SK-N-SH (cell line): ENCODE data around the gene SLC50A1. TPM values are rescaled to one million over a fixed set of nuclear protein-coding genes. Genes with fewer than 3 reads are reported as not detected.

ENCODE experiments used
- CTCF ChIA-PET: fragments of 300-600, 350-600 bp; formaldehyde crosslinking; extraction: SDS; loops from one replicate; lab custom pipeline; 2021; lab: Yijun Ruan, JAX
- POLR2A ChIA-PET: fragments of 350-600 bp; sonication (Branson Sonifier 250); formaldehyde crosslinking; extraction: SDS; loops from one replicate; lab custom pipeline; 2020; ENCODE audit warnings: antibody characterized with exemption, inconsistent platforms; lab: Yijun Ruan, JAX
- DNase-seq: peaks from one replicate; pipeline ENCODE4 v3.0.0; 2012
- H2AFZ ChIP-seq: fragments of 200-600 bp; sonication (generic); 2 replicates; pipeline ENCODE4 v1.8.1; 2016; ENCODE audit warnings: antibody characterized with exemption, mild to moderate bottlenecking, low read depth
- H3F3A ChIP-seq: fragments of 200-600 bp; sonication (generic); replicated peaks from 2 replicates; pipeline ENCODE3; 2016; ENCODE audit warnings: antibody characterized with exemption, mild to moderate bottlenecking; ENCODE audit not compliant: insufficient read depth
- H3K27ac ChIP-seq, 2 experiments: fragments of 200-500 bp in 1 of 2; fragments of 200-600 bp in 1 of 2; sonication (Bioruptor generic) in 1 of 2; sonication (generic), shearing (Covaris generic) in 1 of 2; 2 replicates each; pipeline versions ENCODE4 v1.5.1 to v1.6.1; 2014 to 2016; ENCODE audit warnings: low read depth in 2 of 2, inconsistent platforms in 1 of 2, low read length in 1 of 2, mild to moderate bottlenecking in 1 of 2, mixed read lengths in 1 of 2
- H3K27me3 ChIP-seq: fragments of 200-600 bp; sonication (generic), shearing (Covaris generic); 2 replicates; pipeline ENCODE4 v1.6.1; 2016; ENCODE audit warnings: mixed run types; ENCODE audit not compliant: insufficient read depth
- H3K36me3 ChIP-seq, 2 experiments: fragments of 200-500 bp in 1 of 2; fragments of 200-600 bp in 1 of 2; sonication (Bioruptor generic) in 1 of 2; sonication (generic) in 1 of 2; replicated peaks in 1 of 2; 2 replicates each; pipeline versions ENCODE3 to v1.5.1; 2014 to 2016; ENCODE audit warnings: low read length in 1 of 2, mild to moderate bottlenecking in 1 of 2; ENCODE audit not compliant: insufficient read depth in 2 of 2, control insufficient read depth in 1 of 2
- H3K4me1 ChIP-seq, 2 experiments: fragments of 200-500 bp in 1 of 2; fragments of 200-600 bp in 1 of 2; sonication (Bioruptor generic) in 1 of 2; sonication (generic), shearing (Covaris generic) in 1 of 2; 2 replicates each; pipeline versions ENCODE4 v1.5.1 to v1.6.1; 2014 to 2016; ENCODE audit warnings: low read depth in 1 of 2, low read length in 1 of 2, mixed run types in 1 of 2; ENCODE audit not compliant: insufficient read depth in 2 of 2, control insufficient read depth in 1 of 2
- H3K4me2 ChIP-seq: fragments of 200-600 bp; sonication (generic), shearing (Covaris generic); 2 replicates; pipeline ENCODE4 v1.6.1; 2017; ENCODE audit warnings: mixed run types
- H3K4me3 ChIP-seq, 2 experiments: fragments of 200-500 bp in 1 of 2; fragments of 200-600 bp in 1 of 2; sonication (Bioruptor generic) in 1 of 2; sonication (generic), shearing (Covaris generic) in 1 of 2; 2 replicates each; pipeline versions ENCODE4 v1.5.1 to v1.8.1; 2014 to 2016; ENCODE audit warnings: low read depth in 2 of 2, inconsistent platforms in 1 of 2, low read length in 1 of 2, mild to moderate bottlenecking in 1 of 2, mixed read lengths in 1 of 2, moderate library complexity in 1 of 2
- H3K79me2 ChIP-seq: fragments of 200-600 bp; sonication (generic); 2 replicates; pipeline ENCODE4 v1.8.1; 2017; ENCODE audit warnings: mild to moderate bottlenecking; ENCODE audit not compliant: insufficient read depth
- H3K9ac ChIP-seq: fragments of 200-600 bp; sonication (generic); 2 replicates; pipeline ENCODE4 v1.6.1; 2017; ENCODE audit warnings: mixed run types
- H3K9me2 ChIP-seq: fragments of 200-600 bp; sonication (generic); 2 replicates; pipeline ENCODE4 v1.6.1; 2017; ENCODE audit warnings: mixed run types
- H3K9me3 ChIP-seq: fragments of 200-600 bp; sonication (generic); 2 replicates; pipeline ENCODE4 v1.6.1; 2017; ENCODE audit warnings: mixed run types, mild to moderate bottlenecking, moderate library complexity
- H4K20me1 ChIP-seq: fragments of 200-600 bp; sonication (generic); 2 replicates; pipeline ENCODE4 v1.6.1; 2017; ENCODE audit warnings: mild to moderate bottlenecking, mixed run types; ENCODE audit not compliant: insufficient read depth
- CTCF ChIP-seq: fragments of 200-600 bp; sonication (generic); IDR thresholded peaks from 2 replicates; pipeline ENCODE4 v1.6.1; 2017; ENCODE audit warnings: antibody characterized with exemption, mild to moderate bottlenecking, moderate library complexity
- EP300 ChIP-seq, 2 experiments: IDR thresholded peaks; 2 replicates each; pipeline versions ENCODE4 v1.4.0 to v1.6.1; 2012; ENCODE audit warnings: borderline replicate concordance in 1 of 2, low read depth in 1 of 2, low read length in 1 of 2
- EZH2phosphoT487 ChIP-seq: fragments of 200-600 bp; sonication (generic); IDR thresholded peaks from 2 replicates; pipeline ENCODE4 v1.6.1; 2017; ENCODE audit warnings: low read depth, mixed run types, mild to moderate bottlenecking, antibody characterized with exemption, moderate library complexity, borderline replicate concordance
- FOXM1 ChIP-seq: IDR thresholded peaks from 2 replicates; pipeline ENCODE4 v1.4.0; 2012; ENCODE audit warnings: low read depth, mild to moderate bottlenecking
- GABPA ChIP-seq: IDR thresholded peaks from 2 replicates; pipeline ENCODE4 v1.4.0; 2012; ENCODE audit warnings: low read depth, mild to moderate bottlenecking
- GATA2 ChIP-seq: sonication (generic); formaldehyde crosslinking; IDR thresholded peaks from 2 replicates; pipeline ENCODE4 v1.5.0; 2020; ENCODE audit warnings: mild to moderate bottlenecking, missing genetic modification reagents
- MEF2A ChIP-seq: IDR thresholded peaks from 2 replicates; pipeline ENCODE4 v1.4.0; 2012; ENCODE audit warnings: low read depth, borderline replicate concordance
- NRF1 ChIP-seq: IDR thresholded peaks from 2 replicates; pipeline ENCODE4 v1.6.1; 2012; ENCODE audit warnings: low read depth, mild to moderate bottlenecking, low read length
- PBX3 ChIP-seq: IDR thresholded peaks from 2 replicates; pipeline ENCODE4; 2012
- POLR2AphosphoS5 ChIP-seq: IDR thresholded peaks from 2 replicates; pipeline ENCODE4 v1.6.1; 2012; ENCODE audit warnings: low read depth, low read length
- RCOR1 ChIP-seq: fragments of 150-350 bp; IDR thresholded peaks from 2 replicates; pipeline ENCODE4 v1.6.1; 2017; ENCODE audit warnings: antibody characterized with exemption, low read length
- RFX5 ChIP-seq: IDR thresholded peaks from 2 replicates; pipeline ENCODE4 v1.6.1; 2012; ENCODE audit warnings: mild to moderate bottlenecking, improper control_type of control experiment, low read length
- RXRA ChIP-seq: IDR thresholded peaks from 2 replicates; pipeline ENCODE4 v1.4.0; 2012; ENCODE audit warnings: low read depth, mild to moderate bottlenecking, borderline replicate concordance
- USF1 ChIP-seq: IDR thresholded peaks from 2 replicates; pipeline ENCODE4 v1.4.0; 2012; ENCODE audit warnings: low read depth, borderline replicate concordance
- WGBS: methylation state at CpG from one replicate; pipeline ENCODE4 v1.1.6; 2017; ENCODE audit warnings: low lambda C conversion rate; 5-methylcytosine and 5-hydroxymethylcytosine counted together
- polyA plus RNA-seq, 3 experiments: library from polyadenylated mRNA; depleted of rRNA; stranded (reverse); fragments of >200 nt; gene quantifications; 2 replicates each; pipeline ENCODE4 v1.2.3, GENCODE V29; 2012
- TF ChIP-seq, protein P1 (sequence below): fragments of 150-350 bp; IDR thresholded peaks from 2 replicates; pipeline ENCODE4 v1.6.1; 2016; ENCODE audit warnings: mild to moderate bottlenecking, low read depth, low read length
- TF ChIP-seq, protein P2 (sequence below): fragments of 150-350 bp; IDR thresholded peaks from 2 replicates; pipeline ENCODE4 v1.6.1; 2017; ENCODE audit warnings: antibody characterized with exemption, low read length, low read depth, borderline replicate concordance

The SLC50A1 gene
- polyA plus RNA-seq, 1 of the 3 experiments (the other 2 are of a cell fraction) = 58.4 TPM

DNA sequence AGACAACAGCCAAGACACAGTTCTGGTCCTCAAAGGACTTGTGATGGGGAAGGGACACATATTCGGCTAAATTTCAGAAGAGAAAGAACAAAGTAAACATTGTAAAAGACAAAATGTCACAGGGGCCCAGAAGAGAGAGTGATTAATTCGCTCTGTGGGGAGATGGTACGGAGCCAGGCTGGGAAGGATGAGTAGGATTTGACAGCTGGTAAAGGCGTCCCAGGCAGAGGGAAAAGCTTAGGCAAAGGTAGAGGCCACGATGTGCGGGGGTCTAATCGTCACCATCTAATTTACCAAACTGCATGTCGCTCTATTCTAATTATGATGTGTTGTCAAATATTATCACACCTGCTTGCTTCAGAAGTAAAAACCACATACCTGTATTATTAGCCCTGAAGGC, 25.3 kb upstream of the SLC50A1 start:
- CTCF ChIA-PET = interaction anchor here (1.0 to 7.0 kb wide), 2 partner anchors 19 to 84 kb away, joined by 4 to 30 read pairs; no protein-coding TSS in a partner anchor
- Histone ChIP-seq H2AFZ (no peak overlapping the region), H3K4me2 (no peak overlapping the region), H3K79me2 (no peaks in the 10 kb centered on the region), H3K9ac (no peak overlapping the region), H3K9me3 (no peaks in the 10 kb centered on the region), H3K36me3 (no peaks in the 10 kb centered on the region), H3K4me1 (no peaks in the 10 kb centered on the region), H3K4me3 (no peak overlapping the region), H3K27me3 (no peaks in the 10 kb centered on the region; the same call in 1 of the 2 replicates), H4K20me1 (no peaks in the 10 kb centered on the region), H3K27ac (no peak overlapping the region), H3K9me2 (no peaks in the 10 kb centered on the region), H3F3A (no peaks in the 10 kb centered on the region)
- WGBS = 84% methylated on average over 8 of the region's 8 CpGs
- POLR2A ChIA-PET = no interaction called here
- no peak for TF ChIP-seq EZH2phosphoT487
- TF ChIP-seq PBX3 = no peak
- TF ChIP-seq RCOR1 = no peak
- no peak for TF ChIP-seq MEF2A
- TF ChIP-seq RFX5 = no peak
- TF ChIP-seq FOXM1 = no peak
- no peak for TF ChIP-seq RXRA
- no peak for TF ChIP-seq GATA2 (CRISPR knock-in tag)
- TF ChIP-seq EP300 (IDR thresholded peaks at IDR 0.05; ENCODE audit: borderline replicate concordance in 1 of 2, low read depth in 1 of 2, low read length in 1 of 2) = no peak
- no peak for TF ChIP-seq GABPA
- TF ChIP-seq POLR2AphosphoS5 = no peak
- TF ChIP-seq NRF1 = no peak
- TF ChIP-seq CTCF = no peak
- no peak for TF ChIP-seq USF1
- TF ChIP-seq, protein P1, sequence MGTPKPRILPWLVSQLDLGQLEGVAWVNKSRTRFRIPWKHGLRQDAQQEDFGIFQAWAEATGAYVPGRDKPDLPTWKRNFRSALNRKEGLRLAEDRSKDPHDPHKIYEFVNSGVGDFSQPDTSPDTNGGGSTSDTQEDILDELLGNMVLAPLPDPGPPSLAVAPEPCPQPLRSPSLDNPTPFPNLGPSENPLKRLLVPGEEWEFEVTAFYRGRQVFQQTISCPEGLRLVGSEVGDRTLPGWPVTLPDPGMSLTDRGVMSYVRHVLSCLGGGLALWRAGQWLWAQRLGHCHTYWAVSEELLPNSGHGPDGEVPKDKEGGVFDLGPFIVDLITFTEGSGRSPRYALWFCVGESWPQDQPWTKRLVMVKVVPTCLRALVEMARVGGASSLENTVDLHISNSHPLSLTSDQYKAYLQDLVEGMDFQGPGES = no peak
- TF ChIP-seq, protein P2, sequence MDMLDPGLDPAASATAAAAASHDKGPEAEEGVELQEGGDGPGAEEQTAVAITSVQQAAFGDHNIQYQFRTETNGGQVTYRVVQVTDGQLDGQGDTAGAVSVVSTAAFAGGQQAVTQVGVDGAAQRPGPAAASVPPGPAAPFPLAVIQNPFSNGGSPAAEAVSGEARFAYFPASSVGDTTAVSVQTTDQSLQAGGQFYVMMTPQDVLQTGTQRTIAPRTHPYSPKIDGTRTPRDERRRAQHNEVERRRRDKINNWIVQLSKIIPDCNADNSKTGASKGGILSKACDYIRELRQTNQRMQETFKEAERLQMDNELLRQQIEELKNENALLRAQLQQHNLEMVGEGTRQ = no peak
- DNase-seq = no peak
